Left ventricle myocardium inferior (tissue), 1 donor: Measurements from ENCODE around the gene ELFN2. TPM values are rescaled to one million over a fixed set of nuclear protein-coding genes. Genes with fewer than 3 reads are reported as not detected.

Experiments used
- DNase-seq: peaks from one replicate; pipeline ENCODE4 v3.0.0-alpha.2; 2020
- H3K27ac ChIP-seq: fragments of 200-600 bp; replicated peaks from 2 replicates; pipeline ENCODE4 v1.8.0; 2021
- H3K27me3 ChIP-seq: fragments of 200-600 bp; 2 replicates; pipeline ENCODE4 v1.8.0; 2021; ENCODE audit warnings: low read depth
- H3K36me3 ChIP-seq: fragments of 200-600 bp; 2 replicates; pipeline ENCODE4 v1.8.0; 2021
- H3K4me1 ChIP-seq: fragments of 200-600 bp; 2 replicates; pipeline ENCODE4 v1.8.0; 2021
- H3K4me3 ChIP-seq: fragments of 200-600 bp; 2 replicates; pipeline ENCODE4 v1.8.0; 2021; ENCODE audit warnings: mild to moderate bottlenecking, moderate library complexity
- H3K9me3 ChIP-seq: fragments of 200-600 bp; replicated peaks from 2 replicates; pipeline ENCODE4 v1.8.0; 2021
- CTCF ChIP-seq: fragments of 200-600 bp; IDR thresholded peaks from 2 replicates; pipeline ENCODE4 v1.8.0; 2021; ENCODE audit warnings: antibody characterized with exemption, mild to moderate bottlenecking, borderline replicate concordance
- intact Hi-C: fragments of 100-400 bp; cut with micrococcal nuclease; formaldehyde crosslinking; loops from one replicate; pipeline ENCODE4 v1.11.0; 2022
- total RNA-seq: library from RNA; stranded (reverse); fragmentation: NEBNext Ultra II Directional; extraction: Animal tissue kit (Norgen Biotek cat#: 25700); gene quantifications from one replicate; pipeline ENCODE4 v1.2.1, GENCODE V29; 2021
- donor health status: DM: no; HTN: yes; CAD: no; lungs with severe emphysema.

ELFN2 gene
- total RNA-seq, 1 donor from 2014 or later: not detected

DNA sequence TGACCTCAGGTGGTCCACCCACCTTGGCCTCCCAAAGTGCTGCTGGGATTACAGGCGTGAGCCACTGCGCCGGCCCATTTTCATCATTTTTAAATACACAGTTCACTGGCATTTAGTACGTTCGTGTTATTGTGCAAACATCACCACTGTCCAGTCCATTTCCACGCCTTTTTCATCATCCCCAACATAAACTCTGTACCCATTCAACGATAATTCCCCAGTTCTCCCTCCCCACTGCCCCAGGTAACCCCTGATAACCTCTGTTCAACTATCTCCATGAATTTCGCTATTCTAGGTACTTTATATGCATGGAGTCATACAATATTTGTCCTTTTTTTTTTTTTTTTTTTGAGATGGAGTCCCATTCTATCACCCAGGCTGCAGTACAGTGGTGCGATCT, 18.2 kb upstream of the ELFN2 start:
- Histone ChIP-seq H3K4me3 (no peak overlapping the region), H3K9me3 (peaks cover 10% of the 10 kb centered on the region), H3K4me1 (no peaks in the 10 kb centered on the region), H3K27ac (no peak overlapping the region), H3K27me3 (peaks cover 85% of the 10 kb centered on the region), H3K36me3 (no peaks in the 10 kb centered on the region)
- TF ChIP-seq CTCF: no peak
- intact Hi-C loops: no loop called here
- no peak for DNase-seq

DNA sequence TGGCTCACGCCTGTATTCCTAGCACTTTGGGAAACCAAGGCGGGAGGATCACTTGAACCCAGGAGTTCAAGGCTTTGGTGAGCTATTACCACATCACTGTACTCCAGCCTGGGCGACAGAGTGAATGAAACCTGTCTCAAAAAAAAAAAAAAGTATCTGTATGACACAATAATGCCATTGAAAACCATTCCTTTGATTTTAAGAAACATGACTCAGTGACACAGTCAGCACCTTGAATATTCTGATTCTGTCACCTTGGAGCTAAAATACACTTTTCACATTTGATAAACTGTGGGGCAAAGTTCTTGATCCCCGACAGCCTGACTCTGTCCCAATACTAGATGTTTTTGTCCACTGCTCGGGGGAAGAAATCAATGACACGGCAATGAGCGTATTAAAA, 16.7 kb upstream of the ELFN2 start:
- no peaks in the 10 kb centered on the region for H3K36me3 ChIP-seq
- H3K27me3 ChIP-seq: peaks cover 82% of the 10 kb centered on the region
- no peaks in the 10 kb centered on the region for H3K4me1 ChIP-seq
- no peak for DNase-seq
- intact Hi-C loops: no loop called here
- H3K9me3 ChIP-seq: peaks cover 12% of the 10 kb centered on the region
- no peak overlapping the region for H3K27ac ChIP-seq
- H3K4me3 ChIP-seq: no peak overlapping the region
- TF ChIP-seq CTCF: no peak

DNA sequence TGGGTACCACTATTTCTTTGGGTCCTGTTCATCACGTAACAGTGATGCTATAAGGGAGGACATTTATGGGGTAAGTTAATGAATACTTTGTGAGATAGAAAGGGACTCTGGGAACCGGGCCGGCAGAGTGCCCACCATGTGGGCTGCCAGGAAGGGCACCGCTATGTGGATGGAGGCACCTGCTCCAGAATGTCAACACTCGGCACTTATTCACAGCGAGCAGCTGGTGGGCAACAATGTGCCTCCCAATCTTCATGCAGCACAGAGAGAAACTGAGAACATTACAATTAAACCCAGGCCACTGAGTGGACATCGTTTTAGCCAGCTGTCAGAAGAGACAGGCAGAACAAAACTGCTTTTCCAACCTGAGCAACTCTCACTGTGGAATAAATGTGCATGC, 15.8 kb upstream of the ELFN2 start:
- no peak for TF ChIP-seq CTCF
- no peak overlapping the region for H3K4me3 ChIP-seq
- DNase-seq: no peak
- peaks cover 82% of the 10 kb centered on the region for H3K27me3 ChIP-seq
- no peak overlapping the region for H3K27ac ChIP-seq
- H3K9me3 ChIP-seq: peaks cover 12% of the 10 kb centered on the region
- H3K36me3 ChIP-seq: no peaks in the 10 kb centered on the region
- intact Hi-C loops: no loop called here
- H3K4me1 ChIP-seq: no peaks in the 10 kb centered on the region

DNA sequence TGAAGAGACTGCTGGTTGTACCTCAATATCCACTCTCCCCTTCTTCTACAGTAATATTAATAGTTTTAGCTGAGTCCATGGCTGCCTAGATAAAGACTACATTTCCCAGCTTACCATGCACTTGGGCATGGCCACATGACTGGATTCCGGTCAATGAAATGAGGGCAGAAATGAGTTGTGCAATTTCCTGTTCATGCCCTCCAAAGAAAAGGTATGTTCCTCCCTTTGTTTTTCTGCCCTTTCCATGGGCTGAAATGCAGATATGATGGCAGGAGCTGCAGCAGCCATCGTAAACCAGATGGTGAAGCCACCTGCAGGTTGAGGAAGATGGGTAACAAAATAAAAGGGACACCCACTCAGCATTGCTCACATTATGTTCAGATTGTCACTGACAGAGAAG, 15.3 kb upstream of the ELFN2 start:
- Histone ChIP-seq H3K36me3 (no peaks in the 10 kb centered on the region), H3K9me3 (peaks cover 12% of the 10 kb centered on the region), H3K27me3 (peaks cover 82% of the 10 kb centered on the region), H3K4me3 (no peak overlapping the region), H3K4me1 (no peaks in the 10 kb centered on the region), H3K27ac (no peak overlapping the region)
- TF ChIP-seq CTCF: no peak
- intact Hi-C loops: no loop called here
- no peak for DNase-seq

DNA sequence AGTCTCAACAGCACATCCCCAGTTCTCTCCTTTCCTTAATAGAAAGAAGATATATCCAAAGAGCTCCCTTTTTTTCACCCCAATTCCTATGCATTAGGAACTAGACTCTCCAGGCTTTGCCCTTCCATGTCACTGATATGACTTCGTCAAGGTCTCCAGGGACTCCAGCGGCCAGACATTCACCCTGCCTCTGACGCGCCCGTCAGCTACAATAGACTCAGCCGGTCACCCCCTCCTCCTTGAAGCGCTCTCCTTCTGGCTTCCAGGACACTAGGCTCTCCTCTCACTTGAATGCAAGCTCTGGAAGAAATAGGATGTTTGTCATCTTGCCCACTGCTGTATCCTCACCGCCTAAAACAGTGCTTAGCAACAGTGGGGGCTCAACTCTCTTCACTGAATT, 14.9 kb upstream of the ELFN2 start:
- DNase-seq: no peak
- intact Hi-C loops: no loop called here
- Histone ChIP-seq H3K4me1 (no peaks in the 10 kb centered on the region), H3K36me3 (no peaks in the 10 kb centered on the region), H3K27me3 (peaks cover 82% of the 10 kb centered on the region), H3K27ac (no peak overlapping the region), H3K9me3 (peaks cover 12% of the 10 kb centered on the region), H3K4me3 (no peak overlapping the region)
- TF ChIP-seq CTCF: no peak

DNA sequence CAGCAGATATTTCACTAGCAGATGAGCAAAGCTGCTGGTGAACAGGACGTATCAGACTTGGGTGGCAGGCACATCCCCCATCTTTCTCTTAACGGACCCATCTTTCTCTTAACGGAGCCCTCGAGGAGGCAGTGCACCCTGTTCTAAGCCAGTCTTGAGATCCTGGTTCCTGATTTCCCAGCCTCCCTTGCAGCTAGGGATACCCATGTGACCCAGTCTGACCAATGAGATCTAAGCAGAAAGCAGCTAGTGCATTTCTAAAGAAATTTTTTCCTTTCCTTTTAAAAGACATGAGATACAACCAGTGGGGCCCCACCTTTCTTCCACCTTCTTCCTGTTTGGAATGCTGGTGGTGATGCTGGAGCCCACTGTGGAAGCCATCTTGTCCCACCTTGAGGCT, 13.6 kb upstream of the ELFN2 start:
- intact Hi-C loops: no loop called here
- peaks cover 74% of the 10 kb centered on the region for H3K27me3 ChIP-seq
- H3K27ac ChIP-seq: no peak overlapping the region
- no peak overlapping the region for H3K4me3 ChIP-seq
- no peak for TF ChIP-seq CTCF
- H3K9me3 ChIP-seq: peaks cover 12% of the 10 kb centered on the region
- H3K36me3 ChIP-seq: no peaks in the 10 kb centered on the region
- no peak for DNase-seq
- H3K4me1 ChIP-seq: no peaks in the 10 kb centered on the region
